ENCODE results near the gene SKIL. TPM values are rescaled to one million over a fixed set of nuclear protein-coding genes. Genes with fewer than 3 reads are reported as not detected.
A peak's percentile ranks its signal among the peaks of the same experiment; 100 is the strongest.

SKIL gene
- total and polyA plus RNA-seq, 2 donors from 2014 or later, result 5.6 to 68.2 TPM

GRCh38 chr3:170356596-170357175 is 829 bp upstream of the SKIL start:
- FAIRE-seq, result no peak
- intact Hi-C loops (cut with DNase I), result no loop called here
- H3K4me1 ChIP-seq (ENCODE audit: control insufficient read depth in 2 of 3, insufficient read depth in 2 of 3, low read depth in 1 of 3, low read length in 3 of 3), result peaks cover 10 to 18% (median 18%) of the 10 kb centered on the region in 3 donors
- H3K27ac ChIP-seq (ENCODE audit: low read depth in 2 of 2, low read length in 2 of 2), result peak overlapping the region; percentile 90 to 94
- no peaks in the 10 kb centered on the region for H3K27me3 ChIP-seq (ENCODE audit: control insufficient read depth, insufficient read depth, low read length)
- peak overlapping the region; percentile 48 to 87 (median 84) for H3K9ac ChIP-seq (ENCODE audit: low read length in 3 of 3)
- H3K36me3 ChIP-seq (ENCODE audit: control insufficient read depth in 2 of 3, insufficient read depth in 3 of 3, low read length in 3 of 3), result peaks cover 0 to 10% (median 2%) of the 10 kb centered on the region in 3 donors
- peak; percentile 90 to 96 (median 93) for DNase-seq
- TF ChIP-seq CTCF (IDR thresholded peaks at IDR 0.05; ENCODE audit: borderline replicate concordance, extremely low read depth, insufficient read depth), result no peak
- peak overlapping the region; percentile 65 to 80 (median 79) for H3K4me3 ChIP-seq (ENCODE audit: low read length in 3 of 3)
- H3K9me3 ChIP-seq (ENCODE audit: control insufficient read depth in 2 of 3, insufficient read depth in 1 of 3, low read length in 3 of 3), result no peaks in the 10 kb centered on the region

- no peaks in the 10 kb centered on the region for H3K27me3 ChIP-seq (ENCODE audit: control insufficient read depth, insufficient read depth, low read length)
- peaks cover 0 to 10% (median 2%) of the 10 kb centered on the region in 3 donors for H3K36me3 ChIP-seq (ENCODE audit: control insufficient read depth in 2 of 3, insufficient read depth in 3 of 3, low read length in 3 of 3)
- intact Hi-C loops (cut with DNase I), result no loop called here
- peak overlapping the region; percentile 60 to 92 (median 74) for H3K9ac ChIP-seq (ENCODE audit: low read length in 3 of 3)
- no peak for TF ChIP-seq CTCF (IDR thresholded peaks at IDR 0.05; ENCODE audit: borderline replicate concordance, extremely low read depth, insufficient read depth)
- H3K4me1 ChIP-seq (ENCODE audit: control insufficient read depth in 2 of 3, insufficient read depth in 2 of 3, low read depth in 1 of 3, low read length in 3 of 3), result peaks cover 10 to 19% (median 18%) of the 10 kb centered on the region in 3 donors
- peak overlapping the region; percentile 96 to 99 for H3K27ac ChIP-seq (ENCODE audit: low read depth in 2 of 2, low read length in 2 of 2)
- FAIRE-seq (no peak), DNase-seq (peak; percentile 82 to 94 (median 90))
- H3K9me3 ChIP-seq (ENCODE audit: control insufficient read depth in 2 of 3, insufficient read depth in 1 of 3, low read length in 3 of 3), result no peaks in the 10 kb centered on the region
- H3K4me3 ChIP-seq (ENCODE audit: low read length in 3 of 3), result peak overlapping the region; percentile 74 to 96 (median 94)
Measured at GRCh38 chr3:170358042-170359010, 811 bp downstream of the SKIL start.

GRCh38 chr3:170359178-170359704 is 1.7 kb downstream of the SKIL start:
- Histone ChIP-seq H3K4me3 (ENCODE audit: low read length in 3 of 3) (peak overlapping the region; percentile 74 to 96 (median 94)), H3K27ac (ENCODE audit: low read depth in 2 of 2, low read length in 2 of 2) (peak overlapping the region; percentile 96 to 99)
- TF ChIP-seq CTCF (IDR thresholded peaks at IDR 0.05; ENCODE audit: borderline replicate concordance, extremely low read depth, insufficient read depth), result no peak

More at GRCh38 chr3:170359178-170359704, 1.7 kb downstream of the SKIL start:
- intact Hi-C loops (cut with DNase I), result no loop called here
- FAIRE-seq, result no peak
- Histone ChIP-seq H3K9ac (ENCODE audit: low read length in 3 of 3) (peak overlapping the region in 2 of 3 donors; percentile 74 to 92), H3K4me1 (ENCODE audit: control insufficient read depth in 2 of 3, insufficient read depth in 2 of 3, low read depth in 1 of 3, low read length in 3 of 3) (peaks cover 10 to 19% (median 18%) of the 10 kb centered on the region in 3 donors), H3K36me3 (ENCODE audit: control insufficient read depth in 2 of 3, insufficient read depth in 3 of 3, low read length in 3 of 3) (peaks cover 0 to 10% (median 2%) of the 10 kb centered on the region in 3 donors), H3K27me3 (ENCODE audit: control insufficient read depth, insufficient read depth, low read length) (no peaks in the 10 kb centered on the region), H3K9me3 (ENCODE audit: control insufficient read depth in 2 of 3, insufficient read depth in 1 of 3, low read length in 3 of 3) (no peaks in the 10 kb centered on the region)
- peak in 3 of 5 donors; percentile 42 to 56 (median 46) for DNase-seq
